H1 (cell line): ENCODE measurements around the gene OOSP4A. TPM values are rescaled to one million over a fixed set of nuclear protein-coding genes. Genes with fewer than 3 reads are reported as not detected.

ENCODE experiments used
- CTCF ChIA-PET: fragments of 300-600 bp; sonication (Branson Sonifier 250); formaldehyde crosslinking; loops from one replicate; lab custom pipeline; 2021; ENCODE audit not compliant: partially characterized antibody; lab: Charles Lee
- POLR2A ChIA-PET: fragments of 300-600 bp; sonication (Branson Sonifier 250); formaldehyde crosslinking; loops from one replicate; lab custom pipeline; 2021; ENCODE audit warnings: inconsistent platforms; ENCODE audit not compliant: partially characterized antibody; lab: Charles Lee
- DNase-seq, 2 experiments: peaks; one replicate each; pipeline versions ENCODE4 v3.0.0 to v3.0.0-alpha.2; 2010 to 2022; ENCODE audit warnings: low spot score in 2 of 2, low read depth in 1 of 2, mixed read lengths in 1 of 2
- FAIRE-seq: peaks from 2 replicates; lab custom pipeline; 2011; peaks lifted over from hg19 to GRCh38; lab: Jason Lieb, UNC
- H2AFZ ChIP-seq: 2 replicates; pipeline ENCODE4 v1.8.1; 2012; ENCODE audit warnings: low read length, inconsistent platforms
- H2AK5ac ChIP-seq: 2 replicates; pipeline ENCODE4 v1.6.1; 2013; ENCODE audit warnings: low read depth, low read length
- H2BK120ac ChIP-seq: replicated peaks from 2 replicates; pipeline ENCODE3; 2013; ENCODE audit warnings: low read depth, low read length, inconsistent platforms
- H2BK12ac ChIP-seq: 2 replicates; pipeline ENCODE4 v1.6.1; 2013; ENCODE audit warnings: low read depth, low read length
- H2BK15ac ChIP-seq: 2 replicates; pipeline ENCODE4 v1.6.1; 2013; ENCODE audit warnings: low read length
- H2BK20ac ChIP-seq: 2 replicates; pipeline ENCODE4 v1.6.1; 2013; ENCODE audit warnings: low read length
- H2BK5ac ChIP-seq: 2 replicates; pipeline ENCODE4 v1.6.1; 2013; ENCODE audit warnings: low read depth, low read length
- H3K14ac ChIP-seq: 2 replicates; pipeline ENCODE4 v1.6.1; 2013; ENCODE audit warnings: inconsistent platforms; ENCODE audit not compliant: insufficient read length
- H3K18ac ChIP-seq: 2 replicates; pipeline ENCODE4 v1.6.1; 2013; ENCODE audit warnings: low read length; ENCODE audit errors: extremely low read depth
- H3K23ac ChIP-seq: 2 replicates; pipeline ENCODE4 v1.6.1; 2013; ENCODE audit warnings: inconsistent platforms; ENCODE audit not compliant: insufficient read length
- H3K23me2 ChIP-seq: 2 replicates; pipeline ENCODE4 v1.6.1; 2013; ENCODE audit warnings: low read depth, low read length
- H3K27ac ChIP-seq: 2 replicates; pipeline ENCODE4 v1.6.1; 2011; ENCODE audit warnings: low read depth, low read length, inconsistent platforms
- H3K27me3 ChIP-seq, 4 experiments: replicated peaks in 1 of 4; 1 replicate in 1 of 4; 2 replicates in 3 of 4; pipeline versions ENCODE4 v1.6.1 to v1.8.1; 2011 to 2013; ENCODE audit warnings: low read length in 3 of 4, mild to moderate bottlenecking in 3 of 4, inconsistent platforms in 2 of 4, mixed read lengths in 2 of 4, moderate library complexity in 1 of 4; ENCODE audit not compliant: control insufficient read depth in 3 of 4, insufficient read depth in 3 of 4; ENCODE audit errors: extremely low read depth in 1 of 4
- H3K36me3 ChIP-seq, 4 experiments: 2 replicates each; pipeline versions ENCODE4 v1.6.1 to v1.8.1; 2011 to 2013; ENCODE audit warnings: mild to moderate bottlenecking in 4 of 4, low read length in 3 of 4, moderate library complexity in 2 of 4, control low read depth in 1 of 4, inconsistent platforms in 1 of 4; ENCODE audit not compliant: insufficient read depth in 4 of 4, control insufficient read depth in 2 of 4
- H3K4ac ChIP-seq: replicated peaks from 2 replicates; pipeline ENCODE3; 2013; ENCODE audit warnings: low read length, low read depth, mixed read lengths, inconsistent platforms; ENCODE audit not compliant: insufficient read length
- H3K4me1 ChIP-seq, 4 experiments: replicated peaks in 1 of 4; 1 replicate in 1 of 4; 2 replicates in 3 of 4; pipeline versions ENCODE4 v1.6.1 to v1.8.1; 2011 to 2013; ENCODE audit warnings: low read length in 3 of 4, inconsistent platforms in 2 of 4, mixed read lengths in 1 of 4; ENCODE audit not compliant: insufficient read depth in 4 of 4, control insufficient read depth in 3 of 4
- H3K4me2 ChIP-seq, 2 experiments: 2 replicates each; pipeline versions ENCODE4 v1.6.1 to v1.8.1; 2011 to 2013; ENCODE audit warnings: low read depth in 2 of 2, low read length in 2 of 2, control low read depth in 1 of 2, inconsistent platforms in 1 of 2, mild to moderate bottlenecking in 1 of 2; ENCODE audit not compliant: insufficient read depth in 1 of 2
- H3K4me3 ChIP-seq, 4 experiments: fragments of 200-600, 300-600 bp in 1 of 4; sonication (generic), shearing (Covaris generic), sonication (Bioruptor Twin) in 1 of 4; 2 replicates each; pipeline versions ENCODE4 v1.5.1 to v1.8.1; 2011 to 2016; ENCODE audit warnings: low read length in 4 of 4, low read depth in 3 of 4, control low read depth in 2 of 4, inconsistent platforms in 2 of 4, mild to moderate bottlenecking in 2 of 4, mixed read lengths in 1 of 4, moderate library complexity in 1 of 4; ENCODE audit not compliant: insufficient read depth in 2 of 4; ENCODE audit errors: extremely low read depth in 1 of 4
- H3K56ac ChIP-seq: replicated peaks from 2 replicates; pipeline ENCODE3; 2013; ENCODE audit warnings: low read depth, mild to moderate bottlenecking, mixed read lengths, low read length, inconsistent platforms; ENCODE audit not compliant: insufficient read length
- H3K79me1 ChIP-seq: 2 replicates; pipeline ENCODE4 v1.6.1; 2013; ENCODE audit warnings: low read depth, low read length, control low read depth
- H3K79me2 ChIP-seq, 2 experiments: 2 replicates each; pipeline versions ENCODE4 v1.6.1 to v1.8.1; 2012 to 2013; ENCODE audit warnings: low read length in 2 of 2, mild to moderate bottlenecking in 2 of 2, inconsistent platforms in 1 of 2; ENCODE audit not compliant: insufficient read depth in 2 of 2, control insufficient read depth in 1 of 2
- H3K9ac ChIP-seq, 4 experiments: replicated peaks in 1 of 4; 1 replicate in 1 of 4; 2 replicates in 3 of 4; pipeline versions ENCODE4 v1.6.1 to v1.8.1; 2011 to 2013; ENCODE audit warnings: low read depth in 3 of 4, low read length in 3 of 4, control low read depth in 2 of 4, mild to moderate bottlenecking in 2 of 4, moderate library complexity in 2 of 4, inconsistent platforms in 1 of 4; ENCODE audit errors: extremely low read depth in 1 of 4
- H3K9me3 ChIP-seq, 2 experiments: 2 replicates each; pipeline versions ENCODE4 v1.6.1 to v1.8.1; 2012 to 2013; ENCODE audit warnings: mild to moderate bottlenecking in 2 of 2, moderate library complexity in 2 of 2, control low read depth in 1 of 2, inconsistent platforms in 1 of 2, low read depth in 1 of 2, low read length in 1 of 2, mixed read lengths in 1 of 2; ENCODE audit not compliant: insufficient read depth in 2 of 2
- H4K20me1 ChIP-seq, 2 experiments: replicated peaks in 1 of 2; 2 replicates each; pipeline versions ENCODE3 to v1.8.1; 2011 to 2013; ENCODE audit warnings: inconsistent platforms in 2 of 2, low read length in 2 of 2, mild to moderate bottlenecking in 1 of 2; ENCODE audit not compliant: insufficient read depth in 2 of 2, control insufficient read depth in 1 of 2
- H4K5ac ChIP-seq: 2 replicates; pipeline ENCODE4 v1.6.1; 2013; ENCODE audit warnings: low read length, low read depth, mixed read lengths, inconsistent platforms; ENCODE audit not compliant: insufficient read length
- H4K8ac ChIP-seq: 2 replicates; pipeline ENCODE4 v1.8.0; 2013; ENCODE audit warnings: mild to moderate bottlenecking, moderate library complexity, low read length, inconsistent platforms; ENCODE audit not compliant: insufficient read depth; ENCODE audit errors: extremely low read depth
- H4K91ac ChIP-seq: replicated peaks from 2 replicates; pipeline ENCODE3; 2013; ENCODE audit warnings: low read length, mixed read lengths, inconsistent platforms; ENCODE audit not compliant: insufficient read length
- CREB1 ChIP-seq: IDR thresholded peaks from 2 replicates; pipeline ENCODE4 v1.6.1; 2012; ENCODE audit warnings: inconsistent platforms
- GTF2F1 ChIP-seq: IDR thresholded peaks from 2 replicates; pipeline ENCODE4 v1.6.1; 2012; ENCODE audit warnings: low read depth, low read length, improper control_type of control experiment, borderline replicate concordance
- SAP30 ChIP-seq: fragments of 300-600 bp; sonication (generic); IDR thresholded peaks from 2 replicates; pipeline ENCODE4 v1.7.1; 2012; ENCODE audit warnings: low read length, moderate library complexity, mild to moderate bottlenecking, inconsistent platforms; ENCODE audit not compliant: insufficient read depth, insufficient replicate concordance
- TAF7 ChIP-seq: optimal IDR thresholded peaks from 2 replicates; pipeline ENCODE3; 2011; ENCODE audit warnings: low read depth, mild to moderate bottlenecking, inconsistent platforms, low read length, moderate library complexity, borderline replicate concordance
- WGBS, 2 experiments: shearing (Covaris generic) in 1 of 2; methylation state at CpG; one replicate each; pipeline versions ENCODE4 v1.1.6 to v1.1.7; 2013 to 2015; ENCODE audit warnings: low lambda C conversion rate in 2 of 2, mixed read lengths in 2 of 2, inconsistent platforms in 1 of 2, low coverage in 1 of 2, missing lambda C conversion rate in 1 of 2; ENCODE audit not compliant: insufficient replicate concordance in 2 of 2, insufficient coverage in 1 of 2, insufficient read length in 1 of 2; ENCODE audit errors: extremely low coverage in 1 of 2, missing lambda C conversion rate in 1 of 2; 5-methylcytosine and 5-hydroxymethylcytosine counted together
- polyA plus RNA-seq, 7 experiments: library from polyadenylated mRNA; depleted of rRNA in 3 of 7; stranded (reverse) in 5 of 7; unstranded in 2 of 7; fragments of >200 nt in 5 of 7; fragments of 200-250 nt in 2 of 7; gene quantifications; 1 replicate in 5 of 7; 2 replicates in 1 of 7; 4 replicates in 1 of 7; pipeline versions ENCODE4 v1.2.1 to v1.2.3, GENCODE V29; 2011 to 2013; ENCODE audit warnings: missing spikeins in 2 of 7, mixed read lengths in 2 of 7
- total RNA-seq: library from RNA; stranded (reverse); fragmentation: NEBNext Ultra II Directional; extraction: Animal tissue kit (Norgen Biotek cat#: 25700); gene quantifications from 2 replicates; pipeline ENCODE4 v1.2.1, GENCODE V29; 2021

Gene OOSP4A
- total and polyA plus RNA-seq, 2 of the 8 experiments (the other 6 are each of a cell fraction or from before 2014, with no cell fraction given) = not detected

DNA sequence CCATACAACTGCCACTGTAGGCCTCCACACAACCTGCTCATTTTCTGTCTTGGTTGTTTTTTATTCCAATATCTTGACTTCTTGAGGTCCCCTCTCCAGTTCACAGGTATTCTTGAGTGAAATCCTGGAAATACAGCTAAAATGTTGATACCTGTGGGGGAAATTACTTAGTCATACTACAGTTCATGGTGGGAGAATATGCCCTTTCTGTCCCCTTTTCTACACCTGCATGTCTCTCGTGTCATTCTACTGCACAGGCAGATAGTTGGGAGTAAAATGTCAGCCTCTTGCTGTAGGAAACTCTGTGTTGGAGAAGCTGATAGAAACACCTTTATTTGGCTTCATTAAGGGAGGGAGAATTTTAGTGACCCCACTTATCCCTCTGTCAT, 4.6 kb downstream of the OOSP4A start:
- POLR2A ChIA-PET = no interaction called here

More for the DNA sequence above, 4.6 kb downstream of the OOSP4A start:
- Histone ChIP-seq H2BK12ac (no peak overlapping the region), H3K27ac (no peak overlapping the region), H3K23ac (no peak overlapping the region), H4K5ac (no peak overlapping the region), H4K20me1 (no peaks in the 10 kb centered on the region), H2AK5ac (no peak overlapping the region), H3K36me3 (no peaks in the 10 kb centered on the region), H3K56ac (no peak overlapping the region), H3K79me2 (no peaks in the 10 kb centered on the region), H2BK20ac (no peak overlapping the region), H4K91ac (no peak overlapping the region), H2BK120ac (no peak overlapping the region), H3K4ac (no peak overlapping the region), H2BK5ac (no peak overlapping the region), H2AFZ (no peak overlapping the region), H3K4me3 (no peak overlapping the region), H3K9me3 (no peaks in the 10 kb centered on the region), H3K27me3 (no peaks in the 10 kb centered on the region), H2BK15ac (no peak overlapping the region), H4K8ac (no peak overlapping the region), H3K9ac (no peak overlapping the region), H3K18ac (no peak overlapping the region), H3K4me2 (no peak overlapping the region), H3K4me1 (peaks cover 0 to 7% (median 0%) of the 10 kb centered on the region in 4 experiments; a peak in 1 of 7 replicates), H3K14ac (no peak overlapping the region), H3K79me1 (no peaks in the 10 kb centered on the region), H3K23me2 (no peaks in the 10 kb centered on the region)
- TF ChIP-seq TAF7 = no peak
- no peak for TF ChIP-seq GTF2F1
- TF ChIP-seq SAP30 = no peak
- TF ChIP-seq CREB1 = no peak
- DNase-seq (no peak), FAIRE-seq (no peak)
- WGBS, 2 experiments = 94% methylated on average over 1 of the region's 1 CpG; no CpG with 5 or more reads in 1 of the 2 experiments
- CTCF ChIA-PET = no interaction called here
